GM12878 (cell line): ENCODE results near the gene NOS1AP. TPM values are rescaled to one million over a fixed set of nuclear protein-coding genes. Genes with fewer than 3 reads are reported as not detected.

ENCODE experiments used
- ATAC-seq: fragments of 200-7000 bp; cut with Tn5 transposase; 3 replicates; pipeline ENCODE4 v1.9.1; 2020; ENCODE audit warnings: mild to moderate bottlenecking, moderate library complexity
- BruUV-seq: library from RNA; stranded (reverse); fragments of 400-500 nt; replicated peaks from 2 replicates; lab custom pipeline; 2021; lab: Mats Ljungman, UMichigan
- CTCF ChIA-PET: fragments of 300-600 bp; sonication (Branson Sonifier 250); formaldehyde crosslinking; extraction: SDS; loops from one replicate; lab custom pipeline; 2021; ENCODE audit warnings: inconsistent platforms; lab: Yijun Ruan, JAX
- POLR2A ChIA-PET: fragments of 350-600 bp; formaldehyde crosslinking; extraction: SDS; loops from one replicate; lab custom pipeline; 2021; ENCODE audit warnings: inconsistent platforms; lab: Charles Lee
- RAD21 ChIA-PET: fragments of 300-600 bp; sonication (Branson Sonifier 250); formaldehyde crosslinking; loops from one replicate; lab custom pipeline; 2023; ENCODE audit warnings: antibody characterized with exemption; ENCODE audit not compliant: unreplicated experiment; lab: Charles Lee
- SMC1A ChIA-PET: fragments of 300-600 bp; sonication (Branson Sonifier 250); formaldehyde crosslinking; loops from one replicate; lab custom pipeline; 2023; ENCODE audit not compliant: unreplicated experiment, uncharacterized antibody; lab: Charles Lee
- DNase-seq: peaks from one replicate; pipeline ENCODE4 v3.0.0-alpha.2; 2011; ENCODE audit warnings: low read depth, low spot score
- FAIRE-seq: peaks from 3 replicates; lab custom pipeline; 2011; peaks lifted over from hg19 to GRCh38; lab: Jason Lieb, UNC
- H2AFZ ChIP-seq: 2 replicates; pipeline ENCODE4 v1.6.0; 2011; ENCODE audit warnings: low read depth, low read length, control low read depth; ENCODE audit not compliant: control insufficient read depth
- H3K27ac ChIP-seq: 2 replicates; pipeline ENCODE4 v1.5.1; 2011; ENCODE audit warnings: control low read depth; ENCODE audit not compliant: control insufficient read depth, insufficient read depth
- H3K27me3 ChIP-seq, 2 experiments: replicated peaks in 1 of 2; 2 replicates each; pipeline versions ENCODE4 v1.6.0 to v1.6.1; 2011; ENCODE audit warnings: low read length in 1 of 2; ENCODE audit not compliant: control insufficient read depth in 2 of 2, insufficient read depth in 2 of 2
- H3K36me3 ChIP-seq, 2 experiments: 2 replicates each; pipeline ENCODE4 v1.5.1; 2011; ENCODE audit warnings: low read length in 1 of 2; ENCODE audit not compliant: control insufficient read depth in 2 of 2, insufficient read depth in 2 of 2
- H3K4me1 ChIP-seq: 2 replicates; pipeline ENCODE4 v1.6.1; 2011; ENCODE audit warnings: mild to moderate bottlenecking, low read length, moderate library complexity, mixed read lengths; ENCODE audit not compliant: control insufficient read depth, insufficient read depth
- H3K4me2 ChIP-seq: 2 replicates; pipeline ENCODE4 v1.6.0; 2011; ENCODE audit warnings: control low read depth; ENCODE audit not compliant: control insufficient read depth, insufficient read depth
- H3K4me3 ChIP-seq: fragments of 200-600 bp; sonication (generic); 2 replicates; pipeline ENCODE4 v1.5.1; 2016
- H3K79me2 ChIP-seq: 2 replicates; pipeline ENCODE4 v1.6.0; 2011; ENCODE audit warnings: low read length; ENCODE audit not compliant: control insufficient read depth, insufficient read depth
- H3K9ac ChIP-seq: 2 replicates; pipeline ENCODE4 v1.8.0; 2011; ENCODE audit warnings: low read length, control low read depth, mixed read lengths; ENCODE audit not compliant: control insufficient read depth, insufficient read depth
- H3K9me3 ChIP-seq: replicated peaks from 3 replicates; pipeline ENCODE4 v1.5.1; 2011; ENCODE audit warnings: mild to moderate bottlenecking, low read length; ENCODE audit not compliant: control insufficient read depth, insufficient read depth
- H4K20me1 ChIP-seq: 2 replicates; pipeline ENCODE4 v1.6.0; 2011; ENCODE audit not compliant: control insufficient read depth, insufficient read depth
- BMI1 ChIP-seq: fragments of 450-650 bp; IDR thresholded peaks from 2 replicates; pipeline ENCODE4 v1.6.1; 2016; ENCODE audit warnings: mild to moderate bottlenecking, moderate library complexity, borderline replicate concordance
- CEBPB ChIP-seq, 2 experiments: fragments of 150-350 bp in 1 of 2; IDR thresholded peaks; 2 replicates each; pipeline ENCODE4 v1.6.1; 2012 to 2014; ENCODE audit warnings: low read depth in 2 of 2, low read length in 2 of 2, borderline replicate concordance in 1 of 2, inconsistent platforms in 1 of 2
- CEBPZ ChIP-seq: fragments of 150-350 bp; IDR thresholded peaks from 2 replicates; pipeline ENCODE4 v1.6.1; 2016; ENCODE audit warnings: low read depth, low read length
- CREB1 ChIP-seq: IDR thresholded peaks from 2 replicates; pipeline ENCODE4 v1.6.1; 2012; ENCODE audit warnings: low read depth, mild to moderate bottlenecking, inconsistent platforms
- GABPA ChIP-seq: IDR thresholded peaks from 2 replicates; pipeline ENCODE4 v1.6.1; 2014; ENCODE audit warnings: antibody characterized with exemption, low read depth, mild to moderate bottlenecking, inconsistent platforms
- IRF3 ChIP-seq: fragments of 450-650 bp; IDR thresholded peaks from 2 replicates; pipeline ENCODE4 v1.6.1; 2014; ENCODE audit warnings: mild to moderate bottlenecking
- KLF5 ChIP-seq: fragments of 450-650 bp; IDR thresholded peaks from 2 replicates; pipeline ENCODE4 v1.6.1; 2014; ENCODE audit warnings: mild to moderate bottlenecking; ENCODE audit not compliant: partially characterized antibody
- MYC ChIP-seq: IDR thresholded peaks from 2 replicates; pipeline ENCODE4 v1.6.1; 2011; ENCODE audit warnings: mild to moderate bottlenecking, low read length, moderate library complexity, inconsistent platforms; ENCODE audit not compliant: insufficient read depth, insufficient replicate concordance, insufficient read length, severe bottlenecking
- PKNOX1 ChIP-seq: fragments of 450-650 bp; IDR thresholded peaks from 2 replicates; pipeline ENCODE4 v1.6.1; 2016; ENCODE audit warnings: mild to moderate bottlenecking
- ZBED1 ChIP-seq: IDR thresholded peaks from 2 replicates; pipeline ENCODE4 v1.6.1; 2016; ENCODE audit warnings: borderline replicate concordance
- ZNF207 ChIP-seq: fragments of 450-650 bp; IDR thresholded peaks from 2 replicates; pipeline ENCODE4 v1.6.1; 2014; ENCODE audit warnings: antibody characterized with exemption, mild to moderate bottlenecking, borderline replicate concordance
- ZNF592 ChIP-seq: fragments of 450-650 bp; IDR thresholded peaks from 2 replicates; pipeline ENCODE4 v1.6.1; 2017; ENCODE audit warnings: mild to moderate bottlenecking, moderate library complexity
- WGBS: methylation state at CpG from one replicate; pipeline ENCODE4 v1.1.6; 2016; ENCODE audit warnings: low lambda C conversion rate; ENCODE audit not compliant: insufficient replicate concordance, insufficient coverage; ENCODE audit errors: missing lambda C conversion rate; 5-methylcytosine and 5-hydroxymethylcytosine counted together
- in situ Hi-C: fragments of 300-500 bp; cut with MboI; formaldehyde crosslinking; loops from 9 replicates; pipeline ENCODE4 v1.14.3; 2018; ENCODE audit warnings: mixed read lengths
- intact Hi-C: fragments of 100-400 bp; cut with micrococcal nuclease; formaldehyde crosslinking; loops from one replicate; pipeline ENCODE4 v1.14.2; 2022; ENCODE audit not compliant: unreplicated experiment
- polyA plus RNA-seq, 11 experiments: library from polyadenylated mRNA; depleted of rRNA in 4 of 11; unstranded in 6 of 11; stranded (reverse) in 5 of 11; fragments of >200 nt; fragmentation: Nextera tagmentation in 4 of 11; fragmentation: Illumina TruSeq in 1 of 11; extraction: Ambion mirVana in 4 of 11; extraction: Trizol in 1 of 11; gene quantifications; 1 replicate in 1 of 11; 2 replicates in 10 of 11; pipeline versions ENCODE4 v1.2.1 to v1.2.3, GENCODE V29; 2011 to 2016; ENCODE audit warnings: inconsistent platforms in 2 of 11, missing spikeins in 2 of 11, low read depth in 1 of 11
- total RNA-seq, 4 experiments: library from RNA; depleted of rRNA in 3 of 4; stranded (reverse); fragments of >200 nt in 3 of 4; fragmentation: Illumina TruSeq in 1 of 4; extraction: Trizol in 1 of 4; gene quantifications; 2 replicates each; pipeline versions ENCODE4 v1.2.1 to v1.2.3, GENCODE V29; 2013 to 2021
- TF ChIP-seq, protein P1 (sequence below): IDR thresholded peaks from 2 replicates; pipeline ENCODE4 v1.6.1; 2011; ENCODE audit warnings: low read depth, mild to moderate bottlenecking, low read length, moderate library complexity, borderline replicate concordance; ENCODE audit errors: extremely low read depth

The NOS1AP gene
- total and polyA plus RNA-seq, 10 of the 15 experiments (the other 5 are each of a cell fraction or from before 2014, with no cell fraction given): 0.03 to 0.15 TPM; not detected in 8

DNA sequence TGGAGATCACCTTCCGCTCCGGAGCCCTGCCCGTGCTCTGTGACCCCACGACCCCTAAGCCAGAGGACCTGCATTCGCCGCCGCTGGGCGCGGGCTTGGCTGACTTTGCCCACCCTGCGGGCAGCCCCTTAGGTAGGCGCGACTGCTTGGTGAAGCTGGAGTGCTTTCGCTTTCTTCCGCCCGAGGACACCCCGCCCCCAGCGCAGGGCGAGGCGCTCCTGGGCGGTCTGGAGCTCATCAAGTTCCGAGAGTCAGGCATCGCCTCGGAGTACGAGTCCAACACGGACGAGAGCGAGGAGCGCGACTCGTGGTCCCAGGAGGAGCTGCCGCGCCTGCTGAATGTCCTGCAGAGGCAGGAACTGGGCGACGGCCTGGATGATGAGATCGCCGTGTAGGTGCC lies 297.6 kb downstream of the NOS1AP start:
- H3K4me3 ChIP-seq: no peak overlapping the region
- H3K9ac ChIP-seq: no peak overlapping the region
- no peaks in the 10 kb centered on the region for H3K79me2 ChIP-seq
- FAIRE-seq (no peak), ATAC-seq (no peak), DNase-seq (no peak)
- H3K4me1 ChIP-seq: peaks cover under 1% of the 10 kb centered on the region; the same call in 1 of the 2 replicates
- no peak for TF ChIP-seq ZNF592
- no peak for TF ChIP-seq PKNOX1
- TF ChIP-seq, protein P1, sequence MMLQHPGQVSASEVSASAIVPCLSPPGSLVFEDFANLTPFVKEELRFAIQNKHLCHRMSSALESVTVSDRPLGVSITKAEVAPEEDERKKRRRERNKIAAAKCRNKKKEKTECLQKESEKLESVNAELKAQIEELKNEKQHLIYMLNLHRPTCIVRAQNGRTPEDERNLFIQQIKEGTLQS: no peak
- TF ChIP-seq IRF3: no peak
- no peak for TF ChIP-seq KLF5
- TF ChIP-seq CEBPB (IDR thresholded peaks at IDR 0.05; ENCODE audit: borderline replicate concordance in 1 of 2, low read depth in 2 of 2, low read length in 2 of 2): no peak
- no peak for TF ChIP-seq CEBPZ
- TF ChIP-seq ZNF207: no peak
- TF ChIP-seq BMI1: no peak
- TF ChIP-seq ZBED1: no peak
- TF ChIP-seq CREB1: no peak
- TF ChIP-seq GABPA: no peak
- no peak for TF ChIP-seq MYC
- SMC1A ChIA-PET: interaction anchor here (1.1 to 1.4 kb wide), 2 partner anchors 20 to 24 kb away, joined by 3 to 5 read pairs; no protein-coding TSS in a partner anchor
- POLR2A ChIA-PET: no interaction called here
- no peaks in the 10 kb centered on the region for H3K9me3 ChIP-seq
- H3K27me3 ChIP-seq: no peaks in the 10 kb centered on the region
- no peak overlapping the region for H3K27ac ChIP-seq
- RAD21 ChIA-PET: interaction anchor here (1.1 to 1.9 kb wide), 2 partner anchors 9 to 15 kb away, joined by 3 to 5 read pairs; no protein-coding TSS in a partner anchor
- H3K36me3 ChIP-seq: no peaks in the 10 kb centered on the region
- H3K4me2 ChIP-seq: no peak overlapping the region
- H4K20me1 ChIP-seq: no peaks in the 10 kb centered on the region
- BruUV-seq: no TSS peak
- CTCF ChIA-PET: no interaction called here
- H2AFZ ChIP-seq: no peak overlapping the region
- intact Hi-C loops: no loop called here
- 65% methylated on average over 35 of the region's 36 CpGs for WGBS
- in situ Hi-C loops: no loop called here
